ENCODE results near the gene KLF3. TPM values are rescaled to one million over a fixed set of nuclear protein-coding genes. Genes with fewer than 3 reads are reported as not detected.
A peak's percentile ranks its signal among the peaks of the same experiment; 100 is the strongest.

Gene KLF3
- total and polyA plus RNA-seq, 9 of the 15 experiments (the other 6 are each of a cell fraction or from before 2014, with no cell fraction given): 9.9 to 47.2 (median 18.1) TPM

DNA sequence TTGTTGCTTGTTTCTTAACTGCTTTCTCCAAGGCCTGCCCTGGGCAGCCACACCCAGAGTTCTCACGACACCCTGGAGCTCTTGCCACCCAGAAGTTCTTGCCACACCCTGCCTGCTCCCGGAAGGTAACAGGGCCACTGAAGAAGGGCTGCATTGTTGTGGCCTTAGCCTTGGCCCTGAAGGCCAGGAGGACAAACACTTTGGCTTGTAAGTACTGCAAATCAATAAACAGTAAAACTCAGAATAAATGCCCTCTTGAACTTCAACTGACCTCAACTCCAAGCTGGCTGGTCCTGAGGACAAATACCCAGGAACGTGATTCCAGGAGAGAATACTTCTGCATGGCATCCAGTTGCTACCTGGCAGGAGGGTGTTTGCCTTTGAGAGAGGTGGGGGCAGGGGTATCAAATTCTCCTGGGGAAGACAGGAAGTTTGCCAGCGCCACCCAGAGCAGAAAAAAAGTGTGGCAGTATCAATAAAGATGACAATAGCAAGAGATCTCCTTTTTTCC, 64.7 kb downstream of the KLF3 start (continued):
- TF ChIP-seq SMC3 (conservative IDR thresholded peaks at IDR 0.05; ENCODE audit: insufficient read depth, low read depth, low read length) (0 out of 2 replicates have a peak, but pooled peaks have one; percentile 11), CHCHD3 (CRISPR knock-in tag; IDR thresholded peaks at IDR 0.05) (no peak), MTF1 (CRISPR knock-in tag; IDR thresholded peaks at IDR 0.05; ENCODE audit: borderline replicate concordance) (no peak), NCOA6 (IDR thresholded peaks at IDR 0.05) (no peak), RAD21 (CRISPR knock-in tag; conservative IDR thresholded peaks at IDR 0.05 in 1 of 2, IDR thresholded peaks at IDR 0.05 in 1 of 2) (peak in 1 of 2 experiments; percentile 64; a peak in 2 of 4 replicates), PTTG1 (tag; IDR thresholded peaks at IDR 0.05; ENCODE audit: low read depth) (no peak), ZNF274 (IDR thresholded peaks at IDR 0.05; ENCODE audit: borderline replicate concordance, low read depth, low read length) (no peak), KAT2B (IDR thresholded peaks at IDR 0.05; ENCODE audit: low read depth, low read length) (no peak), NFXL1 (CRISPR knock-in tag; IDR thresholded peaks at IDR 0.05) (no peak)
- TF ChIP-seq, protein P1, sequence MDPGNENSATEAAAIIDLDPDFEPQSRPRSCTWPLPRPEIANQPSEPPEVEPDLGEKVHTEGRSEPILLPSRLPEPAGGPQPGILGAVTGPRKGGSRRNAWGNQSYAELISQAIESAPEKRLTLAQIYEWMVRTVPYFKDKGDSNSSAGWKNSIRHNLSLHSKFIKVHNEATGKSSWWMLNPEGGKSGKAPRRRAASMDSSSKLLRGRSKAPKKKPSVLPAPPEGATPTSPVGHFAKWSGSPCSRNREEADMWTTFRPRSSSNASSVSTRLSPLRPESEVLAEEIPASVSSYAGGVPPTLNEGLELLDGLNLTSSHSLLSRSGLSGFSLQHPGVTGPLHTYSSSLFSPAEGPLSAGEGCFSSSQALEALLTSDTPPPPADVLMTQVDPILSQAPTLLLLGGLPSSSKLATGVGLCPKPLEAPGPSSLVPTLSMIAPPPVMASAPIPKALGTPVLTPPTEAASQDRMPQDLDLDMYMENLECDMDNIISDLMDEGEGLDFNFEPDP (CRISPR knock-in tag; IDR thresholded peaks at IDR 0.05): no peak
- TF ChIP-seq, protein P2, sequence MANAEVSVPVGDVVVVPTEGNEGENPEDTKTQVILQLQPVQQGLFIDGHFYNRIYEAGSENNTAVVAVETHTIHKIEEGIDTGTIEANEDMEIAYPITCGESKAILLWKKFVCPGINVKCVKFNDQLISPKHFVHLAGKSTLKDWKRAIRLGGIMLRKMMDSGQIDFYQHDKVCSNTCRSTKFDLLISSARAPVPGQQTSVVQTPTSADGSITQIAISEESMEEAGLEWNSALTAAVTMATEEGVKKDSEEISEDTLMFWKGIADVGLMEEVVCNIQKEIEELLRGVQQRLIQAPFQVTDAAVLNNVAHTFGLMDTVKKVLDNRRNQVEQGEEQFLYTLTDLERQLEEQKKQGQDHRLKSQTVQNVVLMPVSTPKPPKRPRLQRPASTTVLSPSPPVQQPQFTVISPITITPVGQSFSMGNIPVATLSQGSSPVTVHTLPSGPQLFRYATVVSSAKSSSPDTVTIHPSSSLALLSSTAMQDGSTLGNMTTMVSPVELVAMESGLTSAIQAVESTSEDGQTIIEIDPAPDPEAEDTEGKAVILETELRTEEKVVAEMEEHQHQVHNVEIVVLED (CRISPR knock-in tag; IDR thresholded peaks at IDR 0.05): no peak
- TF ChIP-seq, protein P3, sequence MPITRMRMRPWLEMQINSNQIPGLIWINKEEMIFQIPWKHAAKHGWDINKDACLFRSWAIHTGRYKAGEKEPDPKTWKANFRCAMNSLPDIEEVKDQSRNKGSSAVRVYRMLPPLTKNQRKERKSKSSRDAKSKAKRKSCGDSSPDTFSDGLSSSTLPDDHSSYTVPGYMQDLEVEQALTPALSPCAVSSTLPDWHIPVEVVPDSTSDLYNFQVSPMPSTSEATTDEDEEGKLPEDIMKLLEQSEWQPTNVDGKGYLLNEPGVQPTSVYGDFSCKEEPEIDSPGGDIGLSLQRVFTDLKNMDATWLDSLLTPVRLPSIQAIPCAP (CRISPR knock-in tag; IDR thresholded peaks at IDR 0.05; ENCODE audit: borderline replicate concordance): no peak

All from K562 (cell line).